ENCODE measurements around the gene WARS2.

Gene WARS2

GRCh38 chr1:119150150-119150549, 9.7 kb upstream of the WARS2 start:
- DNase-seq (ENCODE audit: low spot score) = no peak
- no peak for TF ChIP-seq CTCF (IDR thresholded peaks at IDR 0.05; ENCODE audit: borderline replicate concordance, control extremely low read depth, extremely low read depth, insufficient read depth, missing control alignments)
- in situ Hi-C loops (cut with MboI; ENCODE audit: low sequenced_read_pairs, unreplicated experiment) = no loop called here

- TF ChIP-seq CTCF (IDR thresholded peaks at IDR 0.05; ENCODE audit: borderline replicate concordance, control extremely low read depth, extremely low read depth, insufficient read depth, missing control alignments) = no peak
- no peak for DNase-seq (ENCODE audit: low spot score)
- in situ Hi-C loops (cut with MboI; ENCODE audit: low sequenced_read_pairs, unreplicated experiment) = no loop called here
These were observed 7.2 kb upstream of the WARS2 start for GRCh38 chr1:119147661-119148090.

DNA sequence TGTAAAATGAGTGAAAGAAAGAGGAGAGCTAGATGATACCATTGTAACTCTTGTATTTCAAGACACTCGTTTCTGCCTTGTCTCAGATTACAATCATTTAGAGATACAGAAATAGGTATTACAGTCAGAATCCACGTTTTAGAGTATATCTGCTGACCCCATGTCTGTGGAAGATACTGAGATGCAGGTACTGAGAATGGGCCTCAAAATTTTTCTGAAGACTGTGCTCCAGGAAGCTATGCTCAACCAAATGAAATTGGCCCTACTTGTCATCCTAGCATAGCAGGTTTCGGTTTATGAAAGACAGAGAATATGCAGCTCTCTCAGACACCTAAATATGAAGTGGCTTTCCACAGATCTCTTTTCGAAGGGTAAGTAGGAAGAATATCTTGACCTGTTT, 6.0 kb upstream of the WARS2 start:
- DNase-seq (ENCODE audit: low spot score) = no peak

GRCh38 chr1:119144813-119145212, 4.4 kb upstream of the WARS2 start:
- DNase-seq (ENCODE audit: low spot score) = no peak
- TF ChIP-seq CTCF (IDR thresholded peaks at IDR 0.05; ENCODE audit: borderline replicate concordance, control extremely low read depth, extremely low read depth, insufficient read depth, missing control alignments) = no peak
- in situ Hi-C loops (cut with MboI; ENCODE audit: low sequenced_read_pairs, unreplicated experiment) = no loop called here

More for the DNA sequence above, 6.0 kb upstream of the WARS2 start:
- in situ Hi-C loops (cut with MboI; ENCODE audit: low sequenced_read_pairs, unreplicated experiment) = no loop called here
- no peak for TF ChIP-seq CTCF (IDR thresholded peaks at IDR 0.05; ENCODE audit: borderline replicate concordance, control extremely low read depth, extremely low read depth, insufficient read depth, missing control alignments)

DNA sequence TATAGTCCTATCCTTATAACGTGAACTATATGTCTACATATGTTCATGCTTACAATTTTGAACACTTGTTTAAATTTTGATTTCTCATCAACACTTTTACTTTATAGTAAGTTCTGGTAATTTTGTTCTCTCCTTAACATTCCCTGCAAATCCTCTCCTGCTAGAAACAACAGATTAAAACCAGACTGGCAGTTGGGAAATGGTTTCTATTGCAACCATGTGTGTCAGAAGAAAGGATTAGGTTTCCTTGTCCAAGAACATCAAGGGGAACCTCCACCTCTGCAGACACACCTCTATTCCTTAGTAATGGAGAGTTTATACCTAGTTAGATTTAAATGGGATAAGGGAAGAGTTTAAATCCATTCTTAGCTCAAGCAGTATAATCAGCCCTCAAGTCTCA, 3.3 kb upstream of the WARS2 start:
- DNase-seq (ENCODE audit: low spot score) = no peak
- no peak for TF ChIP-seq CTCF (IDR thresholded peaks at IDR 0.05; ENCODE audit: borderline replicate concordance, control extremely low read depth, extremely low read depth, insufficient read depth, missing control alignments)
- in situ Hi-C loops (cut with MboI; ENCODE audit: low sequenced_read_pairs, unreplicated experiment) = no loop called here

DNA sequence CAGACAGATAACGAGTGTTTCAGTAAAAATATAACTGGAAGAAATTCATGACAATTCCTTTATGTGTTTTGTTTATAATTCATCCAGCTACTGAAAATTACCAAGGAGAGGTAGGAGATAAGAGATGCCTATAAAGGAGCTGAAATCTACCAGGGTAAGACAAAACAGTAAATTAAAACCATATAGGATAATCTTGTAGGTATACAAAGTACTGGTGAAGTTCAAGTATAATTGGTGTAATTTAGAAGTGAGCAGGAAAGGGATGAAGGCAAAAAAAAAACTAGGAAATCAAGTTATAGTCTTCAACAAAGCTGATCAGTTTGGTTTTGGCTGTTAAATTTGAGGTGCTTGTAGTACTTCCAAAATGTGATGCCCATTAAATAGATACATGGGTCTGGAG, 1.2 kb upstream of the WARS2 start:
- in situ Hi-C loops (cut with MboI; ENCODE audit: low sequenced_read_pairs, unreplicated experiment) = no loop called here
- TF ChIP-seq CTCF (IDR thresholded peaks at IDR 0.05; ENCODE audit: borderline replicate concordance, control extremely low read depth, extremely low read depth, insufficient read depth, missing control alignments) = no peak
- DNase-seq (ENCODE audit: low spot score) = no peak

- DNase-seq (ENCODE audit: low spot score) = no peak
- TF ChIP-seq CTCF (IDR thresholded peaks at IDR 0.05; ENCODE audit: borderline replicate concordance, control extremely low read depth, extremely low read depth, insufficient read depth, missing control alignments) = peak; percentile 34
- in situ Hi-C loops (cut with MboI; ENCODE audit: low sequenced_read_pairs, unreplicated experiment) = no loop called here
These were observed 569 bp upstream of the WARS2 start for GRCh38 chr1:119141020-119141424.

Measured in GM13976 (cell line).